Mesendoderm (in vitro differentiated cells): ENCODE results near the gene MAPK7.

ENCODE experiments used
- DNase-seq: peaks from one replicate; pipeline ENCODE4 v3.0.0; 2013
- H2AK5ac ChIP-seq: 2 replicates; pipeline ENCODE4 v1.6.1; 2013; ENCODE audit warnings: low read length, inconsistent platforms
- H2BK120ac ChIP-seq: 2 replicates; pipeline ENCODE4 v1.6.1; 2013; ENCODE audit warnings: low read depth, mild to moderate bottlenecking, low read length, moderate library complexity, mixed read lengths
- H2BK15ac ChIP-seq: replicated peaks from 2 replicates; pipeline ENCODE4 v1.6.1; 2013; ENCODE audit warnings: low read depth, mild to moderate bottlenecking, moderate library complexity
- H2BK5ac ChIP-seq: 2 replicates; pipeline ENCODE4 v1.6.1; 2013; ENCODE audit warnings: low read length, inconsistent platforms
- H3K18ac ChIP-seq: 2 replicates; pipeline ENCODE4 v1.6.1; 2013; ENCODE audit warnings: mild to moderate bottlenecking, low read length, mixed read lengths
- H3K23ac ChIP-seq: one replicate; pipeline ENCODE4 v1.6.1; 2013; ENCODE audit warnings: low read length
- H3K27ac ChIP-seq: 2 replicates; pipeline ENCODE4 v1.5.1; 2013; ENCODE audit warnings: low read depth, mild to moderate bottlenecking, inconsistent platforms, low read length, moderate library complexity
- H3K27me3 ChIP-seq: 2 replicates; pipeline ENCODE4 v1.6.1; 2013; ENCODE audit warnings: low read length, control low read depth, mild to moderate bottlenecking, inconsistent platforms; ENCODE audit not compliant: insufficient read depth, poor library complexity
- H3K36me3 ChIP-seq: 2 replicates; pipeline ENCODE4 v1.6.1; 2013; ENCODE audit warnings: low read length, inconsistent platforms; ENCODE audit not compliant: control insufficient read depth, insufficient read depth
- H3K4ac ChIP-seq: one replicate; pipeline ENCODE4 v1.6.1; 2013; ENCODE audit warnings: low read depth, mild to moderate bottlenecking, low read length, moderate library complexity
- H3K4me1 ChIP-seq: 2 replicates; pipeline ENCODE4 v1.6.1; 2013; ENCODE audit warnings: low read depth, low read length, inconsistent platforms; ENCODE audit not compliant: control insufficient read depth
- H3K4me2 ChIP-seq: 2 replicates; pipeline ENCODE4 v1.6.1; 2013; ENCODE audit warnings: low read length
- H3K4me3 ChIP-seq: 2 replicates; pipeline ENCODE4 v1.5.1; 2013; ENCODE audit warnings: mild to moderate bottlenecking, low read length
- H3K56ac ChIP-seq: one replicate; pipeline ENCODE4 v1.6.1; 2013; ENCODE audit warnings: low read length
- H3K79me1 ChIP-seq: 2 replicates; pipeline ENCODE4 v1.6.1; 2013; ENCODE audit warnings: low read length, inconsistent platforms
- H3K79me2 ChIP-seq: 2 replicates; pipeline ENCODE4 v1.6.1; 2013; ENCODE audit warnings: mild to moderate bottlenecking, low read length; ENCODE audit not compliant: control insufficient read depth, insufficient read depth
- H3K9ac ChIP-seq: 2 replicates; pipeline ENCODE4 v1.6.1; 2013; ENCODE audit warnings: low read length, inconsistent platforms
- H4K5ac ChIP-seq: one replicate; pipeline ENCODE4 v1.6.1; 2013; ENCODE audit warnings: low read length
- H4K8ac ChIP-seq: one replicate; pipeline ENCODE4 v1.6.1; 2013; ENCODE audit warnings: low read depth, mild to moderate bottlenecking, control low read depth, low read length, moderate library complexity
- WGBS: extraction: QIAGEN DNeasy Blood & Tissue Kit; methylation state at CpG from one replicate; pipeline ENCODE4 v1.1.7; 2013; ENCODE audit warnings: low lambda C conversion rate, missing lambda C conversion rate; ENCODE audit not compliant: insufficient coverage; ENCODE audit errors: extremely low coverage; 5-methylcytosine and 5-hydroxymethylcytosine counted together

MAPK7 gene

DNA sequence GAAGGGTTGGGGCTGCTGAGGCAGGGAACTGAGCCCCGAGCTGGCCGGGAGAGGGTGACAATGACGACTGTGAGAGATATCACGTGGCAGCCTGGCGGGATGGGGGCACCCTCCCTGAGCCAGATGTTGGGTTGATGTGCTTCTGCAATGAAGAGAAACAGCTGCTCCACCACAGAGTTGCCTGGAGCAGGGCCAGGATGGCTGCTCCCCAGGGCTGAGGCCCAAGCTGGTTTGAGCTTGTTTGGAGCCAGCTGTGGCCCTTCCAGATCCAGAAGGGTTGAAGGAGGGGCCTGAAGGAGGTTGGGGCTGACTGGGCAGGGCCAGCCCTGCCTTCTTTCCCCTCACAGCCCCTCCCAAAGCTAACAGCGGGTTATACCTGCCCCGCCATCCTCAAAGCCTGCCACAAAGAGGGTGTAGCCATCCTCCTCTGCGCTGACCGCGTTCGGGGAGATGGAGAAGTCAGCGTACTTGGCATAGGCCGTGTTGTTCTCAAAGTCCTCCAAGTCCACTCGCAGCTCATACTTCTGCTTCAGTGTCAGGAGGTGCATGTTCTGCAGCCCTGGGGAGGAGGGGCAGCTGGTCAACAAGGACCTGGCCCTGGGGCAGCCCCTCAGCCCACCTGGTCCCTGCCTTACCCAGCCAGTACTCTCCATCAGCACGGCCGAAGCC is 6.6 kb downstream of the MAPK7 start:
- no peak overlapping the region for H3K4me3 ChIP-seq

DNA sequence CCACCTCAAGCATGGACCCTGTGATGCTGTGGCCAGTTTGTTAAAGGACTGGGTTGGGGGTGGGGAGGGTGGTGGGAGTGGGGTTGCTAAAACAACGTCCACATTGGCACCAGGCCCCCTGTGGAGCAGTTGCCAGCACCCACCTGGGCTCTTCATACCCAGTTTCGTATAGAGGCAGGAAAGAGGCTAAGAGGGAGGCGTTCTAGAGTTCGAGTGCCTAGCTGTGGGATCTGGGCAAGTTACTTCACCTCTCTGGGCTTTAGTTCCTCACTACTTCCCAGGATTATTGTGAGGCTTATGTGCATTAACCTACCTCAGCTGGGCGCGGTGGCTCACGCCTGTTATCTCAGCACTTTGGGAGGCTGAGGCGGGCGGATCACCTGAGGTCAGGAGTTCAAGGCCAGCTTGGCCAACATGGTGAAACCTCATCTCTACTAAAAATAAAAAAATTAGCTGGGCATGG is 7.3 kb downstream of the MAPK7 start:
- Histone ChIP-seq H3K79me1 (peaks cover 16% of the 10 kb centered on the region), H3K56ac (peak overlapping the region; percentile 34), H2BK120ac (no peak overlapping the region), H3K4me3 (no peak overlapping the region), H3K27me3 (no peaks in the 10 kb centered on the region), H4K8ac (no peak overlapping the region), H3K27ac (no peak overlapping the region), H3K9ac (peak overlapping the region; percentile 60), H2AK5ac (no peak overlapping the region), H2BK5ac (no peak overlapping the region), H3K4me2 (peak overlapping the region; percentile 20), H3K4ac (no peak overlapping the region), H3K18ac (no peak overlapping the region), H3K36me3 (peaks cover 18% of the 10 kb centered on the region), H2BK15ac (no peak overlapping the region), H3K79me2 (peaks cover 26% of the 10 kb centered on the region), H3K4me1 (peaks cover 18% of the 10 kb centered on the region), H4K5ac (no peak overlapping the region), H3K23ac (no peak overlapping the region)
- WGBS: no CpG with 5 or more reads among the region's 9 CpGs
- DNase-seq: no peak

More for the DNA sequence above, 6.6 kb downstream of the MAPK7 start:
- Histone ChIP-seq H3K9ac (peak overlapping the region; percentile 60), H2BK15ac (no peak overlapping the region), H3K23ac (no peak overlapping the region), H2BK5ac (no peak overlapping the region), H3K4me1 (peaks cover 21% of the 10 kb centered on the region), H3K18ac (no peak overlapping the region), H3K27me3 (no peaks in the 10 kb centered on the region), H3K4me2 (peak overlapping the region; percentile 19), H4K8ac (no peak overlapping the region), H3K4ac (no peak overlapping the region), H3K36me3 (peaks cover 24% of the 10 kb centered on the region), H2BK120ac (no peak overlapping the region), H2AK5ac (no peak overlapping the region), H4K5ac (no peak overlapping the region), H3K79me2 (peaks cover 33% of the 10 kb centered on the region), H3K27ac (no peak overlapping the region), H3K79me1 (peaks cover 23% of the 10 kb centered on the region), H3K56ac (peak overlapping the region; percentile 34)
- WGBS: no CpG with 5 or more reads among the region's 16 CpGs
- DNase-seq: peak; percentile 53

DNA sequence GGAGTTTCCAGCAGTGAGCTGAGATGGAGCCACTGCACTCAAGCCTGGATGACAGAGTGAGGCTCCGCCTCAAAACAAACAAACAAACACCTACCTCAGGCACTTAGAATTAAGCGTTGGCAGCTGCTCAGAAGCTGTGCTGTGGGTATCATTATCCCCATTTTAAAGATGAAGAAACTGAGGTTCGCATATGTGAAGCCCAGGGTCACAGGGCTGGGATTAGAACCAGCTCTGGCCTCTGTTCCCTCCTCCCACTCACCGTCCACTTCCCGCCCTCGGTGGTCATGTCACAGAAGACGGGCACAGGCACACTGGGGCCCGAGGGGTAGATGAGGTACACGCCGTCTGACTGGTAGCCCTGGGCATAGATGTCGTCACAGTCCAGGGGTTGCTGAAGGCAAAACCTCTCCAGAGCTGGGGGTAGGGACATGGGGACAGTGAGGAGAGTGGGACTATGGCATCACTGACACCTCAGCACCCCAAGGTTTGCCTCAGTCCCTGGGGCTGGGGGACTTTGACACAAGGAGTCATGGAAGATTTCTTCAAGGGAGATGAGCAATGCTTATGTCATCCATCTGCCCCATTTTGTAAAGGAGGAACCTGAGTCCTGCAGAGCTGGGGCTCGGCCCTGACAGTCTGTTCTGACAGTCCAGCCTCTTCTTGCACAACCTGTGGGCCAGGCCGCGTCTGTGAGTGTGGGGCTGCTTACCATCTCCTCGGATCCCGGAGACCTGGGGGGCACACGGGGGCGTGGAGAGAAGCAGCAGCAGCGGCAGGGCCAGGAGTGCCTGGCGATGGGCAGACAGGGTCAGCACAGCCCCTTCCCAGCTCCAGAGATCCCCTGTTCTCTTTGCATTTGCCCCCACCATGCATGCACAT is 8.0 kb downstream of the MAPK7 start:
- Histone ChIP-seq H4K5ac (no peak overlapping the region), H4K8ac (no peak overlapping the region), H2BK15ac (no peak overlapping the region), H3K27me3 (no peaks in the 10 kb centered on the region), H2BK120ac (no peak overlapping the region), H2BK5ac (peak overlapping the region; percentile 8), H3K18ac (peak overlapping the region; percentile 57), H3K4me1 (peaks cover 24% of the 10 kb centered on the region), H3K9ac (peak overlapping the region; percentile 71), H3K79me2 (peaks cover 19% of the 10 kb centered on the region), H3K79me1 (peaks cover 9% of the 10 kb centered on the region), H3K27ac (peak overlapping the region; percentile 75), H3K4me2 (peak overlapping the region; percentile 9), H3K4ac (peak overlapping the region; percentile 74), H3K36me3 (peaks cover 11% of the 10 kb centered on the region), H2AK5ac (peak overlapping the region; percentile 18), H3K23ac (no peak overlapping the region), H3K4me3 (peak overlapping the region; percentile 13), H3K56ac (peak overlapping the region; percentile 88)
- no CpG with 5 or more reads among the region's 20 CpGs for WGBS
- peak; percentile 80 for DNase-seq

DNA sequence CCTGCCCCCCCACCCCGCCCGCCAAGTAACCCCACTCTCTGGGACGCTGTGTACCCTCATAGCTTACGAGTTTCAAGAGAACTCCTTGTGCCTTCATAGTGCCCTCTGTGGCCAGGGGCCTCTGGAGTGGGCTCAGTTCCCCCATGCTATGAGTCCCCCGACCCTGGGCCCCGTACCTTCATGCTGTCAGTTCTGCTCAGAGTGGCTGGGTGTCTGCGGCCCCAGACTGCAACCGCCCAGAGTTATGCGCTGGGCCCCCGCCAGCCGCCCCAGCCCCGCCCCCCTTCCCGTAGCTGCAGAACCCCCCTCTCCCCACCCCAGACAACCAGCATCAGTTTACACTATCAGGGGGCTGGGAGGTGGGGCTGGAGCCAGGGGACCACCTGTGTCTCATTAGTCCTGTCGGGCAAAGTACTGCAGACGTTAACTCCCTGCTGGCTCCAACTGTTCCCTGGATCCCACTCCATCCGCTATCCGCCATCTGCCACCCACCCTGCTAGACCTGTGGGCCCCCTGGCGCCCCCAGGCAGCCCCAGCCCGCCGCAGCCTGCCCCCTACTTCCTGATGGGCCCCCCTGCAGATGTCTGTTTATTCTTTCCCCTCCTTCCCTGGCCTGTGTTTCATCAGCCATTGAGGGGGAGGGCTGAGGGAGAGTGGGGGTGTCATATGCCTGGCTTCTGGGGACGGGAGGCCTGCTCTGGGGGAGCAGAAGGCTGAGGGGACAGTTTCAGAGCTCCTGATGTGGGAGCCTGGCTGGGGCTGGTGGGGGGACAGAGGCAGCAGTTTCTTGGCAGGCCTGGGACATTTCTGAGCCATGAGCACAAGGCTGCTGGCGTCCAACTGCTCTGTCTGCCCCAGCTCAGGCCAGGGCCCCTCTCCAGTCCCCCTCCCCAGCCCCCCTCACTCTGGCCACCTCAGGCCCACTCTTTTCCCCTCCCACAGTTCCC is 8.9 kb downstream of the MAPK7 start, which contains the start of gene MFAP4:
Gene MFAP4, minus strand, starts transcription at position 217 of the 947 bp plus-strand sequence. Its CDS starts 35 bp downstream, at position 182.
- Histone ChIP-seq H3K4me3 (peak within 1 kb of the TSS; percentile 39), H3K27me3 (no peaks in the 10 kb centered on the region), H4K5ac (peak within 1 kb of the TSS; percentile 8), H3K4ac (peak within 1 kb of the TSS; percentile 95), H2BK120ac (peak within 1 kb of the TSS; percentile 65), H3K9ac (peak within 1 kb of the TSS; percentile 71), H2BK15ac (peak within 1 kb of the TSS; percentile 10), H2BK5ac (peak within 1 kb of the TSS; percentile 19), H3K18ac (peak within 1 kb of the TSS; percentile 57), H3K56ac (peak within 1 kb of the TSS; percentile 88), H3K4me2 (peak within 1 kb of the TSS; percentile 43), H3K27ac (peak within 1 kb of the TSS; percentile 78), H3K79me2 (peaks cover 16% of the 10 kb centered on the region), H3K79me1 (peaks cover 7% of the 10 kb centered on the region), H2AK5ac (peak within 1 kb of the TSS; percentile 85), H3K36me3 (peaks cover 9% of the 10 kb centered on the region), H4K8ac (no peak within 1 kb of the TSS), H3K4me1 (peaks cover 25% of the 10 kb centered on the region), H3K23ac (no peak within 1 kb of the TSS)
- peak; percentile 71 for DNase-seq
- no CpG with 5 or more reads among the region's 22 CpGs for WGBS

DNA sequence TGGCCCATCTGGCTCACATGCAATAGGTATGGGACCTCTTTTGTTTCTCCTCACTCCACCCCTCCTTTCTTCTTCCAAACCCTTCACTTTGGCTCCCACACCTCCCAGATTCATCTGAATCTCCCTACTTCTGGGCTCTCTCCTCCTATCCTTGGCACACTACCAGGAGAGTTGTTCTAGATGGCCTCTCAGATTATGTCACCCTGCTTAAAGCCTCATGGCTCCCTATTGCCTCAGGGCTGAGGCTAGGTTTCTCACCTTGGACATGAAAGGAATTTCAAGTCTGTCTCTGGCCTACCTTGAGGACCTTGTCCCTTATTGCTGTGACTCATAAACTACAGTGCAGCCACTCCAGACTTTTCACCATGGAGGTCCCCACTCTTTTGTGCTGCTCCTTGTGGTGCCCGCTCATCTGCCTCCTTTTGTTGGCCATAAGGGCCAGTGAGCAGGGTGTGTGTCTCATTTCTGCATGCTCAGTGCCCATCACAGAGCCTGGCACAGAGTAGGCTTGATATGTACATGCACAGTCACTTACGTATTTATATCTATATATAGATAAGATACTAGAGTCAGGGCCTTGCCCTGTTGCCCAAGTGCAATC is 9.7 kb downstream of the MAPK7 start:
- peak overlapping the region; percentile 8 for H4K5ac ChIP-seq
- WGBS: no CpG with 5 or more reads among the region's 2 CpGs
- H2BK120ac ChIP-seq: peak overlapping the region; percentile 65
- H3K56ac ChIP-seq: peak overlapping the region; percentile 80
- peaks cover 7% of the 10 kb centered on the region for H3K36me3 ChIP-seq
- H2BK5ac ChIP-seq: peak overlapping the region; percentile 19
- H2BK15ac ChIP-seq: peak overlapping the region; percentile 10
- peak overlapping the region; percentile 78 for H3K27ac ChIP-seq
- H3K79me2 ChIP-seq: peaks cover 16% of the 10 kb centered on the region
- peak; percentile 89 for DNase-seq
- peak overlapping the region; percentile 85 for H2AK5ac ChIP-seq
- no peaks in the 10 kb centered on the region for H3K27me3 ChIP-seq
- peak overlapping the region; percentile 95 for H3K4ac ChIP-seq
- no peak overlapping the region for H3K23ac ChIP-seq
- H3K18ac ChIP-seq: peak overlapping the region; percentile 57
- H3K4me1 ChIP-seq: peaks cover 25% of the 10 kb centered on the region
- no peak overlapping the region for H4K8ac ChIP-seq
- peaks cover 7% of the 10 kb centered on the region for H3K79me1 ChIP-seq
- no peak overlapping the region for H3K4me2 ChIP-seq
- no peak overlapping the region for H3K4me3 ChIP-seq
- peak overlapping the region; percentile 55 for H3K9ac ChIP-seq
